ENCODE measurements around the gene EML6.

- TF ChIP-seq POLR2A (IDR thresholded peaks at IDR 0.05; ENCODE audit: extremely low read depth, insufficient read length), result no peak
- TF ChIP-seq, protein P1, sequence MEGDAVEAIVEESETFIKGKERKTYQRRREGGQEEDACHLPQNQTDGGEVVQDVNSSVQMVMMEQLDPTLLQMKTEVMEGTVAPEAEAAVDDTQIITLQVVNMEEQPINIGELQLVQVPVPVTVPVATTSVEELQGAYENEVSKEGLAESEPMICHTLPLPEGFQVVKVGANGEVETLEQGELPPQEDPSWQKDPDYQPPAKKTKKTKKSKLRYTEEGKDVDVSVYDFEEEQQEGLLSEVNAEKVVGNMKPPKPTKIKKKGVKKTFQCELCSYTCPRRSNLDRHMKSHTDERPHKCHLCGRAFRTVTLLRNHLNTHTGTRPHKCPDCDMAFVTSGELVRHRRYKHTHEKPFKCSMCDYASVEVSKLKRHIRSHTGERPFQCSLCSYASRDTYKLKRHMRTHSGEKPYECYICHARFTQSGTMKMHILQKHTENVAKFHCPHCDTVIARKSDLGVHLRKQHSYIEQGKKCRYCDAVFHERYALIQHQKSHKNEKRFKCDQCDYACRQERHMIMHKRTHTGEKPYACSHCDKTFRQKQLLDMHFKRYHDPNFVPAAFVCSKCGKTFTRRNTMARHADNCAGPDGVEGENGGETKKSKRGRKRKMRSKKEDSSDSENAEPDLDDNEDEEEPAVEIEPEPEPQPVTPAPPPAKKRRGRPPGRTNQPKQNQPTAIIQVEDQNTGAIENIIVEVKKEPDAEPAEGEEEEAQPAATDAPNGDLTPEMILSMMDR (IDR thresholded peaks at IDR 0.05; ENCODE audit: low read depth, low read length), result no peak
- TF ChIP-seq, protein P2, sequence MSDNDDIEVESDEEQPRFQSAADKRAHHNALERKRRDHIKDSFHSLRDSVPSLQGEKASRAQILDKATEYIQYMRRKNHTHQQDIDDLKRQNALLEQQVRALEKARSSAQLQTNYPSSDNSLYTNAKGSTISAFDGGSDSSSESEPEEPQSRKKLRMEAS (IDR thresholded peaks at IDR 0.05; ENCODE audit: low read depth, low read length), result no peak
Measured at GRCh38 chr2:54925022-54925421, 201.6 kb downstream of the EML6 start.
